K562 (cell line): Measurements from ENCODE around the gene ZNF407.
"Not testable (repeated sequence)": the region's sequence is repeated elsewhere in the genome, so short reads cannot be mapped to it uniquely, and the experiment has no call there.

Source experiments
- ESRRA ChIP-seq: fragments of 450-650 bp; IDR thresholded peaks from 2 replicates; pipeline ENCODE4 v1.6.1; 2014; ENCODE audit warnings: low read depth, mild to moderate bottlenecking, moderate library complexity, borderline replicate concordance
- HNRNPUL1 ChIP-seq: fragments of 200-400 bp; formaldehyde crosslinking; IDR thresholded peaks from 2 replicates; pipeline ENCODE4 v1.6.1; 2017; ENCODE audit warnings: low read length
- RAD21 ChIP-seq, 2 experiments: fragments of 250-450 bp in 1 of 2; fragments of 450-650 bp in 1 of 2; sonication (Bioruptor Pico) in 1 of 2; formaldehyde crosslinking in 1 of 2; IDR thresholded peaks in 1 of 2; conservative IDR thresholded peaks in 1 of 2; 2 replicates each; pipeline versions ENCODE4 v1.4.0 to v1.8.0; 2020 to 2022; ENCODE audit warnings: mild to moderate bottlenecking in 2 of 2, moderate library complexity in 1 of 2
- TARDBP ChIP-seq: fragments of 450-650 bp; IDR thresholded peaks from 2 replicates; pipeline ENCODE4 v1.6.1; 2016
- ZFX ChIP-seq: sonication (generic); formaldehyde crosslinking; IDR thresholded peaks from 2 replicates; pipeline ENCODE4 v1.8.0; 2022; ENCODE audit warnings: mild to moderate bottlenecking, missing genetic modification reagents, moderate library complexity
- TF ChIP-seq, protein P1 (sequence below): fragments of 450-650 bp; IDR thresholded peaks from 2 replicates; pipeline ENCODE4 v1.6.1; 2016; ENCODE audit warnings: low read depth
- TF ChIP-seq, protein P2 (sequence below): fragments of 250-450 bp; sonication (Bioruptor Pico); IDR thresholded peaks from 2 replicates; pipeline ENCODE4 v1.4.0; 2020; ENCODE audit warnings: borderline replicate concordance
- TF ChIP-seq, protein P3 (sequence below): fragments of 450-650 bp; formaldehyde crosslinking; IDR thresholded peaks from 2 replicates; pipeline ENCODE4 v1.4.0; 2022; ENCODE audit warnings: mild to moderate bottlenecking, moderate library complexity
- TF ChIP-seq, protein P4 (sequence below): fragments of 450-650 bp; IDR thresholded peaks from 2 replicates; pipeline ENCODE4 v1.6.1; 2018; ENCODE audit not compliant: partially characterized antibody
- TF ChIP-seq, protein P5 (sequence below): sonication (generic); formaldehyde crosslinking; IDR thresholded peaks from 2 replicates; pipeline ENCODE4 v1.8.1; 2023; ENCODE audit warnings: mild to moderate bottlenecking, missing genetic modification reagents
- TF ChIP-seq, protein P6 (sequence below): fragments of 250-450 bp; sonication (Bioruptor Pico); IDR thresholded peaks from 2 replicates; pipeline ENCODE4 v1.5.0; 2022; ENCODE audit warnings: mild to moderate bottlenecking

DNA sequence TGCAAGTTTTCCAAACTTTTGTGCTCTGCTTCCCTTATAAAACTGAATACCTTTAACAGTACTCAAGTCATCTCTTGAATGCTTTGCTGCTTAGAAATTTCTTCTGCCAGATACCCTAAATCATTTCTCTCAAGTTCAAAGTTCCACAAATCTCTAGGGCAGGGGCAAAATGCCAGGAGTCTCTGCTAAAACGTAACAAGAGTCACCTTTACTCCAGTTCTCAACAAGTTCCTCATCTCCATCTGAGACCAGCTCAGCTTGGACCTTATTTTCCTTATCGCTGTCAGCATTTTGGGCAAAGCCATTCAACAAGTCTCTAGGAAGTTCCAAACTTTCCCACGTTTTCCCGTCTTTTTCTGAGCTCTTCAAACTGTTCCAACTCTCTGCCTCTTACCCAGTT is 373.7 kb downstream of the ZNF407 start:
- not testable (repeated sequence) for TF ChIP-seq HNRNPUL1; RAD21 (CRISPR knock-in tag; conservative IDR thresholded peaks at IDR 0.05 in 1 of 2, IDR thresholded peaks at IDR 0.05 in 1 of 2); ESRRA; ZFX (CRISPR knock-in tag); TARDBP
- TF ChIP-seq, protein P1, sequence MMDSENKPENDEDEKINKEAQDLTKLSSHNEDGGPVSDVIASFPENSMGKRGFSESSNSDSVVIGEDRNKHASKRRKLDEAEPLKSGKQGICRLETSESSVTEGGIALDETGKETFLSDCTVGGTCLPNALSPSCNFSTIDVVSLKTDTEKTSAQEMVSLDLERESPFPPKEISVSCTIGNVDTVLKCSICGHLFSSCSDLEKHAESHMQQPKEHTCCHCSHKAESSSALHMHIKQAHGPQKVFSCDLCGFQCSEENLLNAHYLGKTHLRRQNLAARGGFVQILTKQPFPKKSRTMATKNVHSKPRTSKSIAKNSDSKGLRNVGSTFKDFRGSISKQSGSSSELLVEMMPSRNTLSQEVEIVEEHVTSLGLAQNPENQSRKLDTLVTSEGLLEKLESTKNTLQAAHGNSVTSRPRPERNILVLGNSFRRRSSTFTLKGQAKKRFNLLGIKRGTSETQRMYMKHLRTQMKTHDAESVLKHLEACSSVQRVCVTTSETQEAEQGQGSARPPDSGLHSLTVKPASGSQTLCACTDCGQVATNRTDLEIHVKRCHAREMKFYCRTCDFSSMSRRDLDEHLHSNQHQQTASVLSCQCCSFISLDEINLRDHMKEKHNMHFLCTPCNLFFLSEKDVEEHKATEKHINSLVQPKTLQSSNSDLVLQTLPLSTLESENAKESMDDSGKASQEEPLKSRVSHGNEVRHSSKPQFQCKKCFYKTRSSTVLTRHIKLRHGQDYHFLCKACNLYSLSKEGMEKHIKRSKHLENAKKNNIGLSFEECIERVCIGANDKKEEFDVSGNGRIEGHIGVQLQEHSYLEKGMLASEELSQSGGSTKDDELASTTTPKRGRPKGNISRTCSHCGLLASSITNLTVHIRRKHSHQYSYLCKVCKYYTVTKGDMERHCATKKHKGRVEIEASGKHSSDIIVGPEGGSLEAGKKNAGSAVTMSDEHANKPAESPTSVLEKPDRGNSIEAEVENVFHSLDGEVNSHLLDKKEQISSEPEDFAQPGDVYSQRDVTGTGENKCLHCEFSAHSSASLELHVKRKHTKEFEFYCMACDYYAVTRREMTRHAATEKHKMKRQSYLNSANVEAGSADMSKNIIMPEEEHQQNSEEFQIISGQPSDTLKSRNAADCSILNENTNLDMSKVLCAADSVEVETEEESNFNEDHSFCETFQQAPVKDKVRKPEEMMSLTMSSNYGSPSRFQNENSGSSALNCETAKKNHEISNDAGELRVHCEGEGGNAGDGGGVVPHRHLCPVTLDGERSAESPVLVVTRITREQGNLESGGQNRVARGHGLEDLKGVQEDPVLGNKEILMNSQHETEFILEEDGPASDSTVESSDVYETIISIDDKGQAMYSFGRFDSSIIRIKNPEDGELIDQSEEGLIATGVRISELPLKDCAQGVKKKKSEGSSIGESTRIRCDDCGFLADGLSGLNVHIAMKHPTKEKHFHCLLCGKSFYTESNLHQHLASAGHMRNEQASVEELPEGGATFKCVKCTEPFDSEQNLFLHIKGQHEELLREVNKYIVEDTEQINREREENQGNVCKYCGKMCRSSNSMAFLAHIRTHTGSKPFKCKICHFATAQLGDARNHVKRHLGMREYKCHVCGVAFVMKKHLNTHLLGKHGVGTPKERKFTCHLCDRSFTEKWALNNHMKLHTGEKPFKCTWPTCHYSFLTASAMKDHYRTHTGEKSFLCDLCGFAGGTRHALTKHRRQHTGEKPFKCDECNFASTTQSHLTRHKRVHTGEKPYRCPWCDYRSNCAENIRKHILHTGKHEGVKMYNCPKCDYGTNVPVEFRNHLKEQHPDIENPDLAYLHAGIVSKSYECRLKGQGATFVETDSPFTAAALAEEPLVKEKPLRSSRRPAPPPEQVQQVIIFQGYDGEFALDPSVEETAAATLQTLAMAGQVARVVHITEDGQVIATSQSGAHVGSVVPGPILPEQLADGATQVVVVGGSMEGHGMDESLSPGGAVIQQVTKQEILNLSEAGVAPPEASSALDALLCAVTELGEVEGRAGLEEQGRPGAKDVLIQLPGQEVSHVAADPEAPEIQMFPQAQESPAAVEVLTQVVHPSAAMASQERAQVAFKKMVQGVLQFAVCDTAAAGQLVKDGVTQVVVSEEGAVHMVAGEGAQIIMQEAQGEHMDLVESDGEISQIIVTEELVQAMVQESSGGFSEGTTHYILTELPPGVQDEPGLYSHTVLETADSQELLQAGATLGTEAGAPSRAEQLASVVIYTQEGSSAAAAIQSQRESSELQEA = not testable (repeated sequence)
- TF ChIP-seq, protein P2, sequence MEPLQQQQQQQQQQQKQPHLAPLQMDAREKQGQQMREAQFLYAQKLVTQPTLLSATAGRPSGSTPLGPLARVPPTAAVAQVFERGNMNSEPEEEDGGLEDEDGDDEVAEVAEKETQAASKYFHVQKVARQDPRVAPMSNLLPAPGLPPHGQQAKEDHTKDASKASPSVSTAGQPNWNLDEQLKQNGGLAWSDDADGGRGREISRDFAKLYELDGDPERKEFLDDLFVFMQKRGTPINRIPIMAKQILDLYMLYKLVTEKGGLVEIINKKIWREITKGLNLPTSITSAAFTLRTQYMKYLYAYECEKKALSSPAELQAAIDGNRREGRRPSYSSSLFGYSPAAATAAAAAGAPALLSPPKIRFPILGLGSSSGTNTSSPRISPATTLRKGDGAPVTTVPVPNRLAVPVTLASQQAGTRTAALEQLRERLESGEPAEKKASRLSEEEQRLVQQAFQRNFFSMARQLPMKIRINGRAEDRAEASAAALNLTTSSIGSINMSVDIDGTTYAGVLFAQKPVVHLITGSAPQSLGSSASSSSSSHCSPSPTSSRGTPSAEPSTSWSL = not testable (repeated sequence)
- TF ChIP-seq, protein P3, sequence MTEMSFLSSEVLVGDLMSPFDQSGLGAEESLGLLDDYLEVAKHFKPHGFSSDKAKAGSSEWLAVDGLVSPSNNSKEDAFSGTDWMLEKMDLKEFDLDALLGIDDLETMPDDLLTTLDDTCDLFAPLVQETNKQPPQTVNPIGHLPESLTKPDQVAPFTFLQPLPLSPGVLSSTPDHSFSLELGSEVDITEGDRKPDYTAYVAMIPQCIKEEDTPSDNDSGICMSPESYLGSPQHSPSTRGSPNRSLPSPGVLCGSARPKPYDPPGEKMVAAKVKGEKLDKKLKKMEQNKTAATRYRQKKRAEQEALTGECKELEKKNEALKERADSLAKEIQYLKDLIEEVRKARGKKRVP (CRISPR knock-in tag) = not testable (repeated sequence)
- TF ChIP-seq, protein P4, sequence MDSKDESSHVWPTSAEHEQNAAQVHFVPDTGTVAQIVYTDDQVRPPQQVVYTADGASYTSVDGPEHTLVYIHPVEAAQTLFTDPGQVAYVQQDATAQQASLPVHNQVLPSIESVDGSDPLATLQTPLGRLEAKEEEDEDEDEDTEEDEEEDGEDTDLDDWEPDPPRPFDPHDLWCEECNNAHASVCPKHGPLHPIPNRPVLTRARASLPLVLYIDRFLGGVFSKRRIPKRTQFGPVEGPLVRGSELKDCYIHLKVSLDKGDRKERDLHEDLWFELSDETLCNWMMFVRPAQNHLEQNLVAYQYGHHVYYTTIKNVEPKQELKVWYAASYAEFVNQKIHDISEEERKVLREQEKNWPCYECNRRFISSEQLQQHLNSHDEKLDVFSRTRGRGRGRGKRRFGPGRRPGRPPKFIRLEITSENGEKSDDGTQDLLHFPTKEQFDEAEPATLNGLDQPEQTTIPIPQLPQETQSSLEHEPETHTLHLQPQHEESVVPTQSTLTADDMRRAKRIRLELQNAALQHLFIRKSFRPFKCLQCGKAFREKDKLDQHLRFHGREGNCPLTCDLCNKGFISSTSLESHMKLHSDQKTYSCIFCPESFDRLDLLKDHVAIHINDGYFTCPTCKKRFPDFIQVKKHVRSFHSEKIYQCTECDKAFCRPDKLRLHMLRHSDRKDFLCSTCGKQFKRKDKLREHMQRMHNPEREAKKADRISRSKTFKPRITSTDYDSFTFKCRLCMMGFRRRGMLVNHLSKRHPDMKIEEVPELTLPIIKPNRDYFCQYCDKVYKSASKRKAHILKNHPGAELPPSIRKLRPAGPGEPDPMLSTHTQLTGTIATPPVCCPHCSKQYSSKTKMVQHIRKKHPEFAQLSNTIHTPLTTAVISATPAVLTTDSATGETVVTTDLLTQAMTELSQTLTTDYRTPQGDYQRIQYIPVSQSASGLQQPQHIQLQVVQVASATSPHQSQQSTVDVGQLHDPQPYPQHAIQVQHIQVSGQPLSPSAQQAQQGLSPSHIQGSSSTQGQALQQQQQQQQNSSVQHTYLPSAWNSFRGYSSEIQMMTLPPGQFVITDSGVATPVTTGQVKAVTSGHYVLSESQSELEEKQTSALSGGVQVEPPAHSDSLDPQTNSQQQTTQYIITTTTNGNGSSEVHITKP = not testable (repeated sequence)
- TF ChIP-seq, protein P5, sequence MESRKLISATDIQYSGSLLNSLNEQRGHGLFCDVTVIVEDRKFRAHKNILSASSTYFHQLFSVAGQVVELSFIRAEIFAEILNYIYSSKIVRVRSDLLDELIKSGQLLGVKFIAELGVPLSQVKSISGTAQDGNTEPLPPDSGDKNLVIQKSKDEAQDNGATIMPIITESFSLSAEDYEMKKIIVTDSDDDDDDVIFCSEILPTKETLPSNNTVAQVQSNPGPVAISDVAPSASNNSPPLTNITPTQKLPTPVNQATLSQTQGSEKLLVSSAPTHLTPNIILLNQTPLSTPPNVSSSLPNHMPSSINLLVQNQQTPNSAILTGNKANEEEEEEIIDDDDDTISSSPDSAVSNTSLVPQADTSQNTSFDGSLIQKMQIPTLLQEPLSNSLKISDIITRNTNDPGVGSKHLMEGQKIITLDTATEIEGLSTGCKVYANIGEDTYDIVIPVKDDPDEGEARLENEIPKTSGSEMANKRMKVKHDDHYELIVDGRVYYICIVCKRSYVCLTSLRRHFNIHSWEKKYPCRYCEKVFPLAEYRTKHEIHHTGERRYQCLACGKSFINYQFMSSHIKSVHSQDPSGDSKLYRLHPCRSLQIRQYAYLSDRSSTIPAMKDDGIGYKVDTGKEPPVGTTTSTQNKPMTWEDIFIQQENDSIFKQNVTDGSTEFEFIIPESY (CRISPR knock-in tag) = not testable (repeated sequence)
- TF ChIP-seq, protein P6, sequence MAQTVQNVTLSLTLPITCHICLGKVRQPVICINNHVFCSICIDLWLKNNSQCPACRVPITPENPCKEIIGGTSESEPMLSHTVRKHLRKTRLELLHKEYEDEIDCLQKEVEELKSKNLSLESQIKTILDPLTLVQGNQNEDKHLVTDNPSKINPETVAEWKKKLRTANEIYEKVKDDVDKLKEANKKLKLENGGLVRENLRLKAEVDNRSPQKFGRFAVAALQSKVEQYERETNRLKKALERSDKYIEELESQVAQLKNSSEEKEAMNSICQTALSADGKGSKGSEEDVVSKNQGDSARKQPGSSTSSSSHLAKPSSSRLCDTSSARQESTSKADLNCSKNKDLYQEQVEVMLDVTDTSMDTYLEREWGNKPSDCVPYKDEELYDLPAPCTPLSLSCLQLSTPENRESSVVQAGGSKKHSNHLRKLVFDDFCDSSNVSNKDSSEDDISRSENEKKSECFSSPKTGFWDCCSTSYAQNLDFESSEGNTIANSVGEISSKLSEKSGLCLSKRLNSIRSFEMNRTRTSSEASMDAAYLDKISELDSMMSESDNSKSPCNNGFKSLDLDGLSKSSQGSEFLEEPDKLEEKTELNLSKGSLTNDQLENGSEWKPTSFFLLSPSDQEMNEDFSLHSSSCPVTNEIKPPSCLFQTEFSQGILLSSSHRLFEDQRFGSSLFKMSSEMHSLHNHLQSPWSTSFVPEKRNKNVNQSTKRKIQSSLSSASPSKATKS (CRISPR knock-in tag) = not testable (repeated sequence)
